Measurements from ENCODE around the gene TEX28.
"Not testable (repeated sequence)": the region's sequence is repeated elsewhere in the genome, so short reads cannot be mapped to it uniquely, and the experiment has no call there.

GRCh38 chrX:154238939-154239559 lies 55.9 kb downstream of the TEX28 start:
- TF ChIP-seq CTCF, POLR2A (IDR thresholded peaks at IDR 0.05): not testable (repeated sequence)
